Neural cell (in vitro differentiated cells): ENCODE data around the gene STARD7.

Source experiments
- CTCF ChIP-seq: fragments of 450-650 bp; IDR thresholded peaks from 2 replicates; pipeline ENCODE4 v1.5.1; 2014; ENCODE audit warnings: antibody characterized with exemption, mild to moderate bottlenecking, moderate library complexity; ENCODE audit not compliant: poor library complexity, severe bottlenecking
- EP300 ChIP-seq: fragments of 450-650 bp; conservative IDR thresholded peaks from 2 replicates; pipeline ENCODE4 v1.6.1; 2014; ENCODE audit warnings: antibody characterized with exemption, mild to moderate bottlenecking, moderate library complexity; ENCODE audit not compliant: poor library complexity, severe bottlenecking
- EZH2 ChIP-seq: fragments of 200-600, 300-800 bp; shearing (Covaris generic), sonication (generic); IDR thresholded peaks from 2 replicates; pipeline ENCODE4 v1.6.1; 2014; ENCODE audit warnings: antibody characterized with exemption, low read length, borderline replicate concordance, mild to moderate bottlenecking; ENCODE audit not compliant: insufficient read depth, poor library complexity, severe bottlenecking
- MXI1 ChIP-seq: fragments of 450-650 bp; conservative IDR thresholded peaks from 2 replicates; pipeline ENCODE4 v1.6.1; 2014; ENCODE audit warnings: antibody characterized with exemption, mild to moderate bottlenecking; ENCODE audit not compliant: poor library complexity, severe bottlenecking
- POLR2AphosphoS5 ChIP-seq: IDR thresholded peaks from 2 replicates; pipeline ENCODE4 v1.6.1; 2012
- RAD21 ChIP-seq: fragments of 450-650 bp; conservative IDR thresholded peaks from 2 replicates; pipeline ENCODE4 v1.6.1; 2014; ENCODE audit warnings: antibody characterized with exemption, mild to moderate bottlenecking, moderate library complexity
- REST ChIP-seq: IDR thresholded peaks from 2 replicates; pipeline ENCODE4 v1.6.1; 2012; ENCODE audit warnings: borderline replicate concordance
- SMC3 ChIP-seq: fragments of 450-650 bp; conservative IDR thresholded peaks from 2 replicates; pipeline ENCODE4 v1.6.1; 2014; ENCODE audit warnings: antibody characterized with exemption, mild to moderate bottlenecking, moderate library complexity; ENCODE audit not compliant: poor library complexity
- TAF1 ChIP-seq: IDR thresholded peaks from 2 replicates; pipeline ENCODE4 v1.6.1; 2012; ENCODE audit warnings: low read depth

GRCh38 chr2:96161898-96162297, 46.7 kb downstream of the STARD7 start:
- TF ChIP-seq POLR2AphosphoS5 (no peak), CTCF (no peak), EZH2 (no peak), EP300 (no peak), REST (no peak), RAD21 (no peak), TAF1 (no peak), SMC3 (no peak), MXI1 (no peak)
